Measurements from ENCODE around the gene TSPAN18.

DNA sequence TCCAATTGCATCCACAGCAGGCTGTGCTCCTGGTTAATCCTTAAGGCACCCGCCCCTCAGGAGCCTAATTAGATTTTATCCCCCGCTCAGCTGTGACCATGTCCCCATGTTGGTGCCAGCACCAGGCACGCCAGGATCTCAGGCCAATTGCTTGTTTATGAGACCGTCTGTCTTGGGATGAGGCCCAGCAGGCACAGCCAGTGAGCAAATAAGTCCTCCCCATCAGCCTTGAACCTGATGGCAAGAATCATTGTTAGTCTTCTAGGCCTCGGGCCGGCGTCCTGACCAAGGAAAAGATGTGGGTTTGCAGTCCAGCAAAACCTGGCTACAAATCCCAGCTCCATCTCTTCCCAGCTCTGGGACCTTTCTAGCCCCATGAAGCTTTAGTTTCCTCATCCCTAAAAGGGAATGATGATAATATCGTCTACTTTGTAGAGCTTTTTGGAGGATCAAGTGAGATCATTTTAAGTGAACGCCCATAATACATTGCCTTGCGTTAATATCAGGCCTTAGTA is 166.6 kb downstream of the TSPAN18 start:
- TF ChIP-seq, protein P1, sequence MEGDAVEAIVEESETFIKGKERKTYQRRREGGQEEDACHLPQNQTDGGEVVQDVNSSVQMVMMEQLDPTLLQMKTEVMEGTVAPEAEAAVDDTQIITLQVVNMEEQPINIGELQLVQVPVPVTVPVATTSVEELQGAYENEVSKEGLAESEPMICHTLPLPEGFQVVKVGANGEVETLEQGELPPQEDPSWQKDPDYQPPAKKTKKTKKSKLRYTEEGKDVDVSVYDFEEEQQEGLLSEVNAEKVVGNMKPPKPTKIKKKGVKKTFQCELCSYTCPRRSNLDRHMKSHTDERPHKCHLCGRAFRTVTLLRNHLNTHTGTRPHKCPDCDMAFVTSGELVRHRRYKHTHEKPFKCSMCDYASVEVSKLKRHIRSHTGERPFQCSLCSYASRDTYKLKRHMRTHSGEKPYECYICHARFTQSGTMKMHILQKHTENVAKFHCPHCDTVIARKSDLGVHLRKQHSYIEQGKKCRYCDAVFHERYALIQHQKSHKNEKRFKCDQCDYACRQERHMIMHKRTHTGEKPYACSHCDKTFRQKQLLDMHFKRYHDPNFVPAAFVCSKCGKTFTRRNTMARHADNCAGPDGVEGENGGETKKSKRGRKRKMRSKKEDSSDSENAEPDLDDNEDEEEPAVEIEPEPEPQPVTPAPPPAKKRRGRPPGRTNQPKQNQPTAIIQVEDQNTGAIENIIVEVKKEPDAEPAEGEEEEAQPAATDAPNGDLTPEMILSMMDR (conservative IDR thresholded peaks at IDR 0.05; ENCODE audit: low read depth in 2 of 2): no peak
- TF ChIP-seq REST (IDR thresholded peaks at IDR 0.05; ENCODE audit: unreplicated experiment) (no peak), POLR2AphosphoS5 (IDR thresholded peaks at IDR 0.05; ENCODE audit: low read depth) (no peak), STAT1 (IDR thresholded peaks at IDR 0.05; ENCODE audit: unreplicated experiment) (no peak), JUNB (IDR thresholded peaks at IDR 0.05; ENCODE audit: unreplicated experiment) (no peak), EZH2 (IDR thresholded peaks at IDR 0.05; ENCODE audit: low read depth, unreplicated experiment) (no peak), EZH2phosphoT487 (IDR thresholded peaks at IDR 0.05; ENCODE audit: unreplicated experiment) (no peak), ZNF114 (CRISPR knock-in tag; IDR thresholded peaks at IDR 0.05) (no peak), CREB1 (CRISPR knock-in tag; IDR thresholded peaks at IDR 0.05; ENCODE audit: low read depth) (no peak)
- TF ChIP-seq, protein P2, sequence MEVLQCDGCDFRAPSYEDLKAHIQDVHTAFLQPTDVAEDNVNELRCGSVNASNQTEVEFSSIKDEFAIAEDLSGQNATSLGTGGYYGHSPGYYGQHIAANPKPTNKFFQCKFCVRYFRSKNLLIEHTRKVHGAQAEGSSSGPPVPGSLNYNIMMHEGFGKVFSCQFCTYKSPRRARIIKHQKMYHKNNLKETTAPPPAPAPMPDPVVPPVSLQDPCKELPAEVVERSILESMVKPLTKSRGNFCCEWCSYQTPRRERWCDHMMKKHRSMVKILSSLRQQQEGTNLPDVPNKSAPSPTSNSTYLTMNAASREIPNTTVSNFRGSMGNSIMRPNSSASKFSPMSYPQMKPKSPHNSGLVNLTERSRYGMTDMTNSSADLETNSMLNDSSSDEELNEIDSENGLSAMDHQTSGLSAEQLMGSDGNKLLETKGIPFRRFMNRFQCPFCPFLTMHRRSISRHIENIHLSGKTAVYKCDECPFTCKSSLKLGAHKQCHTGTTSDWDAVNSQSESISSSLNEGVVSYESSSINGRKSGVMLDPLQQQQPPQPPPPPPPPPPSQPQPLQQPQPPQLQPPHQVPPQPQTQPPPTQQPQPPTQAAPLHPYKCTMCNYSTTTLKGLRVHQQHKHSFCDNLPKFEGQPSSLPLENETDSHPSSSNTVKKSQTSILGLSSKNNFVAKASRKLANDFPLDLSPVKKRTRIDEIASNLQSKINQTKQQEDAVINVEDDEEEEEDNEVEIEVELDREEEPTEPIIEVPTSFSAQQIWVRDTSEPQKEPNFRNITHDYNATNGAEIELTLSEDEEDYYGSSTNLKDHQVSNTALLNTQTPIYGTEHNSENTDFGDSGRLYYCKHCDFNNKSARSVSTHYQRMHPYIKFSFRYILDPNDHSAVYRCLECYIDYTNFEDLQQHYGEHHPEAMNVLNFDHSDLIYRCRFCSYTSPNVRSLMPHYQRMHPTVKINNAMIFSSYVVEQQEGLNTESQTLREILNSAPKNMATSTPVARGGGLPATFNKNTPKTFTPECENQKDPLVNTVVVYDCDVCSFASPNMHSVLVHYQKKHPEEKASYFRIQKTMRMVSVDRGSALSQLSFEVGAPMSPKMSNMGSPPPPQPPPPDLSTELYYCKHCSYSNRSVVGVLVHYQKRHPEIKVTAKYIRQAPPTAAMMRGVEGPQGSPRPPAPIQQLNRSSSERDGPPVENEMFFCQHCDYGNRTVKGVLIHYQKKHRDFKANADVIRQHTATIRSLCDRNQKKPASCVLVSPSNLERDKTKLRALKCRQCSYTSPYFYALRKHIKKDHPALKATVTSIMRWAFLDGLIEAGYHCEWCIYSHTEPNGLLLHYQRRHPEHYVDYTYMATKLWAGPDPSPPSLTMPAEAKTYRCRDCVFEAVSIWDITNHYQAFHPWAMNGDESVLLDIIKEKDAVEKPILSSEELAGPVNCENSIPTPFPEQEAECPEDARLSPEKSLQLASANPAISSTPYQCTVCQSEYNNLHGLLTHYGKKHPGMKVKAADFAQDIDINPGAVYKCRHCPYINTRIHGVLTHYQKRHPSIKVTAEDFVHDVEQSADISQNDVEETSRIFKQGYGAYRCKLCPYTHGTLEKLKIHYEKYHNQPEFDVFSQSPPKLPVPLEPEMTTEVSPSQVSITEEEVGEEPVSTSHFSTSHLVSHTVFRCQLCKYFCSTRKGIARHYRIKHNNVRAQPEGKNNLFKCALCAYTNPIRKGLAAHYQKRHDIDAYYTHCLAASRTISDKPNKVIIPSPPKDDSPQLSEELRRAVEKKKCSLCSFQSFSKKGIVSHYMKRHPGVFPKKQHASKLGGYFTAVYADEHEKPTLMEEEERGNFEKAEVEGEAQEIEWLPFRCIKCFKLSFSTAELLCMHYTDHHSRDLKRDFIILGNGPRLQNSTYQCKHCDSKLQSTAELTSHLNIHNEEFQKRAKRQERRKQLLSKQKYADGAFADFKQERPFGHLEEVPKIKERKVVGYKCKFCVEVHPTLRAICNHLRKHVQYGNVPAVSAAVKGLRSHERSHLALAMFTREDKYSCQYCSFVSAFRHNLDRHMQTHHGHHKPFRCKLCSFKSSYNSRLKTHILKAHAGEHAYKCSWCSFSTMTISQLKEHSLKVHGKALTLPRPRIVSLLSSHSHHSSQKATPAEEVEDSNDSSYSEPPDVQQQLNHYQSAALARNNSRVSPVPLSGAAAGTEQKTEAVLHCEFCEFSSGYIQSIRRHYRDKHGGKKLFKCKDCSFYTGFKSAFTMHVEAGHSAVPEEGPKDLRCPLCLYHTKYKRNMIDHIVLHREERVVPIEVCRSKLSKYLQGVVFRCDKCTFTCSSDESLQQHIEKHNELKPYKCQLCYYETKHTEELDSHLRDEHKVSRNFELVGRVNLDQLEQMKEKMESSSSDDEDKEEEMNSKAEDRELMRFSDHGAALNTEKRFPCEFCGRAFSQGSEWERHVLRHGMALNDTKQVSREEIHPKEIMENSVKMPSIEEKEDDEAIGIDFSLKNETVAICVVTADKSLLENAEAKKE (CRISPR knock-in tag; IDR thresholded peaks at IDR 0.05): no peak

Data from GM23338 (cell line).